ENCODE results near the gene EPHB2. TPM values are rescaled to one million over a fixed set of nuclear protein-coding genes. Genes with fewer than 3 reads are reported as not detected.
"Not testable (repeated sequence)": the region's sequence is repeated elsewhere in the genome, so short reads cannot be mapped to it uniquely, and the experiment has no call there.

The EPHB2 gene
- total RNA-seq, 4 donors from 2014 or later = 0.32 to 4.0 (median 1.7) TPM

DNA sequence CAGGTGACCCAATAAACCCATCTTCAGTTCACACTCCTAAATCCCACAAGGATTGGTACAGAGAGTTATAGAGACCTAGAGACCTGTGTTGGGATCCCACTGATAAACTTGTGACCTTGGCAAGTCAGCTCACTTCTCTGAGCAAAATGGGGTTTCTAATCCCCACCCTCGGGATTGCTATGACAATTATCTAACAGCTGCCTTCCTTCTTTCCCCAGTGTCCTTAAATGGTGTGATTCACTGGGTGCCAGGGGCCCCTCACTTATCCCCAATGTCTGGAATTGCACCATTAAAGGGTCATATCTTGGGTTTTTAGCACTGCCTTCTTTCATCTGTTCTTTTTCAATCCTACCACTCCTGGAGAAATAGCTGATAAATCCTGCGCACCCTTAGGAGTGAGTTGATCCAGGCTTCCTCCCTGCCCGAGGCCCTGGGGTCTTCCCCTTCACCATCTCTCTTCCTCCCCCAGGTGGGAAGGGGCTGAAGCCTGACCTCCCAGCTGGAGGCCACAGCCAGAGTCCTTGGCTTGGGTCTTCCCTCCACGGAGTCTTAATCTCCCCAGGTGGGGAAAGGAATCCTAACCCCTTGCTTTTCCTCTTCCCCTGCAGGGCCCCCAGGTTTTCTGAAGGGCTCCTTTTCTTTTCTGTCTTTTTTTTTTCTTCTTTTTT, 222.3 kb downstream of the EPHB2 start:
- Histone ChIP-seq H3K9me3 (no peaks in the 10 kb centered on the region), H3K27ac (no peak overlapping the region), H3K4me1 (no peaks in the 10 kb centered on the region), H3K27me3 (no peaks in the 10 kb centered on the region), H3K36me3 (no peaks in the 10 kb centered on the region), H3K4me3 (no peak overlapping the region)
- TF ChIP-seq, protein P1, sequence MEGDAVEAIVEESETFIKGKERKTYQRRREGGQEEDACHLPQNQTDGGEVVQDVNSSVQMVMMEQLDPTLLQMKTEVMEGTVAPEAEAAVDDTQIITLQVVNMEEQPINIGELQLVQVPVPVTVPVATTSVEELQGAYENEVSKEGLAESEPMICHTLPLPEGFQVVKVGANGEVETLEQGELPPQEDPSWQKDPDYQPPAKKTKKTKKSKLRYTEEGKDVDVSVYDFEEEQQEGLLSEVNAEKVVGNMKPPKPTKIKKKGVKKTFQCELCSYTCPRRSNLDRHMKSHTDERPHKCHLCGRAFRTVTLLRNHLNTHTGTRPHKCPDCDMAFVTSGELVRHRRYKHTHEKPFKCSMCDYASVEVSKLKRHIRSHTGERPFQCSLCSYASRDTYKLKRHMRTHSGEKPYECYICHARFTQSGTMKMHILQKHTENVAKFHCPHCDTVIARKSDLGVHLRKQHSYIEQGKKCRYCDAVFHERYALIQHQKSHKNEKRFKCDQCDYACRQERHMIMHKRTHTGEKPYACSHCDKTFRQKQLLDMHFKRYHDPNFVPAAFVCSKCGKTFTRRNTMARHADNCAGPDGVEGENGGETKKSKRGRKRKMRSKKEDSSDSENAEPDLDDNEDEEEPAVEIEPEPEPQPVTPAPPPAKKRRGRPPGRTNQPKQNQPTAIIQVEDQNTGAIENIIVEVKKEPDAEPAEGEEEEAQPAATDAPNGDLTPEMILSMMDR (IDR thresholded peaks at IDR 0.05) = no peak
- TF ChIP-seq POLR2A (IDR thresholded peaks at IDR 0.05) (no peak), POLR2AphosphoS5 (IDR thresholded peaks at IDR 0.05) (no peak), EP300 (IDR thresholded peaks at IDR 0.05) (no peak)
- 55% methylated on average over 4 of the region's 4 CpGs for WGBS
- peak in 1 of 2 donors; percentile 13 for DNase-seq (ENCODE audit: low spot score in 2 of 2)

DNA sequence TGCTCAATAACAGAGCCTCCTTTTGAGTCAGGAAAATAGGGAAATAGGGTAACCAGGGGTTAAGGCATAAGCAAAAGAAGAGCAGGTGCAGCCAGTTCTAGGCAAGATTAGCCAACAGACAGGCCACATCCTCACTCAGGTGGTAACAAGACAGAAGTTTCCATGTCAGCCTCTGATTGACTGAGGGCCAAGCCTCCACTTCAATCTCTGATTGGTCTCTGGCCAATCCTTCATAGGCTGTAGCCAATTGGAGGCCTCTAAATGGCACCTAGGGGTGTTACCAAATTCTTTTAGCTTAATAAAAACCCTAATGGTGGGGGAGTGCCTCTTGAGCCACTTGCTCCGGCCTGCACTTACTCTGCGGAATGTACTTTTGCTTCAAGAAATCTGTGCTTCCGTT, 224.8 kb downstream of the EPHB2 start:
- no peak for TF ChIP-seq POLR2A (IDR thresholded peaks at IDR 0.05)
- TF ChIP-seq, protein P1 (IDR thresholded peaks at IDR 0.05) = no peak
- no peak for TF ChIP-seq EP300 (IDR thresholded peaks at IDR 0.05)
- TF ChIP-seq POLR2AphosphoS5 (IDR thresholded peaks at IDR 0.05) = no peak
- H3K4me3 ChIP-seq = no peak overlapping the region
- no peaks in the 10 kb centered on the region for H3K27me3 ChIP-seq
- H3K9me3 ChIP-seq = peaks cover 2% of the 10 kb centered on the region
- no peak overlapping the region for H3K27ac ChIP-seq
- WGBS = 89% methylated on average over 3 of the region's 3 CpGs
- DNase-seq (ENCODE audit: low spot score in 2 of 2) = no peak
- no peaks in the 10 kb centered on the region for H3K4me1 ChIP-seq
- H3K36me3 ChIP-seq = no peaks in the 10 kb centered on the region

DNA sequence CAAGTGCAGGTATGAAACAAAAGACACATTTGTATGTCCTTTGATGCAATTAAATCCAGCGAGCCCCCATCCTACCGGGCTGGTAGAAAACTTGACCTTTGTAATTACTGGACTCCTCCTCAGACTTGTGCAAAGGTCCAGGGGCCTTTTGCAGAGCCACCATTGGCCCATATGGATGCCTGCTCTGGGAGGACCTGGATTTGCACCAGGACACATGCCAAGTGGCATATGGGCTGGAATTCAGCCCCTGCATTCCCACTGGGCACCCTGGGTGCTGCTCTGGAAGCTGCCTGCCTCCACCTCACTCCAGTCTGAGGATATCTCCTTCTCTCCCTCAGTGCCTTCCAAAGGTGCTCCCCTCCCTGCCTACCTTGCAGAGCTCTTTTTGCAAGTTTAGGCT, 226.0 kb downstream of the EPHB2 start:
- H3K9me3 ChIP-seq = peaks cover 2% of the 10 kb centered on the region
- DNase-seq (ENCODE audit: low spot score in 2 of 2) = no peak
- no peaks in the 10 kb centered on the region for H3K27me3 ChIP-seq
- H3K4me1 ChIP-seq = no peaks in the 10 kb centered on the region
- no peak overlapping the region for H3K4me3 ChIP-seq
- WGBS = 58% methylated on average over 2 of the region's 2 CpGs
- no peak overlapping the region for H3K27ac ChIP-seq
- TF ChIP-seq EP300 (IDR thresholded peaks at IDR 0.05) (no peak), POLR2AphosphoS5 (IDR thresholded peaks at IDR 0.05) (no peak), POLR2A (IDR thresholded peaks at IDR 0.05) (no peak)
- TF ChIP-seq, protein P1 (IDR thresholded peaks at IDR 0.05) = no peak
- no peaks in the 10 kb centered on the region for H3K36me3 ChIP-seq

DNA sequence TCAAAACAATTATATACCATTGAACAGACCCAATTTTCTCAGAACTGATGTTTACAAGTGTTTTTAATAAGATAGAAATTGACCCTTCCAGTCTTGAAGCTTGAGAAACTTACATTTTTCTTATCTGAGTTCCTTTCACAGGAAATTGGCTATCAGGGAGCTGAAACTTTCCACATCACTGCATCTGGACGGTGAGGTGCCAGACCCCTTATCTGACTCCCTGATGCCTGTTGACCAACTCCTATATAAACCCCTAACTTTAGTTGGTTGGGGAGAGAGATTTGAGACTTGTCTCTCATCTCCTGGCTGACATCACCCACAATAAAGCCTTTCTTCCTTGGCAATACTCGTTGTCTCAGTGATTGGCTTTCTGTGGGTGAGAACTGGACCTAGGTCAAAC, 230.6 kb downstream of the EPHB2 start:
- Histone ChIP-seq H3K9me3 (peaks cover 2% of the 10 kb centered on the region), H3K27ac (no peak overlapping the region), H3K4me1 (no peaks in the 10 kb centered on the region), H3K27me3 (peaks cover 11% of the 10 kb centered on the region), H3K4me3 (no peak overlapping the region), H3K36me3 (no peaks in the 10 kb centered on the region)
- no peak for TF ChIP-seq EP300 (IDR thresholded peaks at IDR 0.05)
- TF ChIP-seq POLR2A (IDR thresholded peaks at IDR 0.05) = no peak
- no peak for TF ChIP-seq POLR2AphosphoS5 (IDR thresholded peaks at IDR 0.05)
- TF ChIP-seq, protein P1 (IDR thresholded peaks at IDR 0.05) = no peak
- WGBS = 64% methylated on average over 2 of the region's 2 CpGs
- no peak for DNase-seq (ENCODE audit: low spot score in 2 of 2)

DNA sequence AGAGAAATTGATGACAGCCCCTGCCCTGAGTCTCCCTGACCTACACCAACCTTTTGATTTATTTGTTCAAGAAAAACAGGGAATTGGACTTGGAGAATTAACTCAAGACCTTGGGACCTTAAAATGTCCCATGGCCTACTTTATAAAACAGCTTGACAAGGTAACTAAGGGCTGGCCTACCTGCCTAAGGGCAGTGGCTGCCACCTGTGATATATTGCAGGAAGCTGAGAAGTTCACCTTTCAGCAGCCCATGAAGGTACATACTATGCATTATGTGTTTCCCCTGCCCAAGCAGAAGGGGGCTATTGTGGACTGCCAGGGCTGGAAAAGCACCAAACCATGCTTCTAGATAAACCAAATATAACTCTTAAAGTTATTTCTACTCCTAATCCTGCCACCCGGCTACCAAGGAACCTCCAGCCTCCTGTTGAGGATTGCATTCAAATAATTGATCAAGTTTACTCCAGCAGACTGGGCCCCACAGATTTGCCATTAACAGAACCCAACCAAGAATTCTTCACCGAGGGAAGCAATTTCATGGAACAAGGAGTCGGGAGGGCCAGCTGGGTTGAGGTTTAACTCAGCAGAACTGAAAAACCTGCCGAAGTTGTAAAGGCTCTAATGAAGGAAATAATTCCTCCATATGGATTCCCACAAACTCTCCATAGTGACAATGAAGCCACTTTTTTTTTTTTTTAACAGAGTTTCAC, 233.9 kb downstream of the EPHB2 start:
- no peak overlapping the region for H3K4me3 ChIP-seq
- TF ChIP-seq POLR2AphosphoS5 (IDR thresholded peaks at IDR 0.05) = no peak
- TF ChIP-seq POLR2A (IDR thresholded peaks at IDR 0.05) = no peak
- no peak for TF ChIP-seq EP300 (IDR thresholded peaks at IDR 0.05)
- TF ChIP-seq, protein P1 (IDR thresholded peaks at IDR 0.05) = no peak
- H3K27ac ChIP-seq = no peak overlapping the region
- H3K9me3 ChIP-seq = peaks cover 2% of the 10 kb centered on the region
- peak in 1 of 2 donors; percentile 7 for DNase-seq (ENCODE audit: low spot score in 2 of 2)
- peaks cover 15% of the 10 kb centered on the region for H3K27me3 ChIP-seq
- WGBS = 81% methylated on average over 4 of the region's 4 CpGs
- no peaks in the 10 kb centered on the region for H3K4me1 ChIP-seq
- H3K36me3 ChIP-seq = no peaks in the 10 kb centered on the region

DNA sequence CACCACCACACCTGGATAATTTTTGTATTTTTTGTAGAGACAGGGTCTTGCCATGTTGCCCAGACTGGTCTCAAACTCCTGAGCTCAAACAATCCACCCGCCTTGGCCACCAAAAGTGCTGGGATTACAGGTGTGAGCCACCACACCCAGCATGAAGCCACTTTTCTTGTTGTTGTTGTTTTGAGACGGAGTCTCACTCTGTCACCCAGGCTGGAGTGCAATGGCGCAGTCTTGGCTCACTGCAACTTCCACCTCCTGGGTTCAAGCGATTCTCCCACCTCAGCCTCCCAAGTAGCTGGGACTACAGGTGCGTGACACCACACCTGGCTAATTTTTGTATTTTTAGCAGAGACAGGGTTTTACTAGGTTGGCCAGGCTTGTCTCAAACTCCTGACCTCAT, 234.5 kb downstream of the EPHB2 start:
- DNase-seq (ENCODE audit: low spot score in 2 of 2) = peak in 1 of 2 donors; percentile 20
- not testable (repeated sequence) for H3K36me3 ChIP-seq, H3K4me1 ChIP-seq, H3K9me3 ChIP-seq, H3K4me3 ChIP-seq, H3K27ac ChIP-seq
- WGBS = 94% methylated on average over 5 of the region's 5 CpGs
- H3K27me3 ChIP-seq = peaks cover 15% of the 10 kb centered on the region

Measured in suprapubic skin (tissue), 4 donors.